IPS-18c (cell line): ENCODE data around the gene CLDN6.
"Not testable (repeated sequence)": the region's sequence is repeated elsewhere in the genome, so short reads cannot be mapped to it uniquely, and the experiment has no call there.

Experiments
- H3K4me3 ChIP-seq: 2 replicates; pipeline ENCODE4 v1.7.0; 2013; ENCODE audit warnings: low read depth, mild to moderate bottlenecking, low read length, moderate library complexity; ENCODE audit not compliant: insufficient read depth
- H3K9me3 ChIP-seq: one replicate; pipeline ENCODE4 v1.6.1; 2013; ENCODE audit warnings: mild to moderate bottlenecking, low read length, moderate library complexity; ENCODE audit not compliant: control insufficient read depth, insufficient read depth

The CLDN6 gene, protein sequence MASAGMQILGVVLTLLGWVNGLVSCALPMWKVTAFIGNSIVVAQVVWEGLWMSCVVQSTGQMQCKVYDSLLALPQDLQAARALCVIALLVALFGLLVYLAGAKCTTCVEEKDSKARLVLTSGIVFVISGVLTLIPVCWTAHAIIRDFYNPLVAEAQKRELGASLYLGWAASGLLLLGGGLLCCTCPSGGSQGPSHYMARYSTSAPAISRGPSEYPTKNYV

DNA sequence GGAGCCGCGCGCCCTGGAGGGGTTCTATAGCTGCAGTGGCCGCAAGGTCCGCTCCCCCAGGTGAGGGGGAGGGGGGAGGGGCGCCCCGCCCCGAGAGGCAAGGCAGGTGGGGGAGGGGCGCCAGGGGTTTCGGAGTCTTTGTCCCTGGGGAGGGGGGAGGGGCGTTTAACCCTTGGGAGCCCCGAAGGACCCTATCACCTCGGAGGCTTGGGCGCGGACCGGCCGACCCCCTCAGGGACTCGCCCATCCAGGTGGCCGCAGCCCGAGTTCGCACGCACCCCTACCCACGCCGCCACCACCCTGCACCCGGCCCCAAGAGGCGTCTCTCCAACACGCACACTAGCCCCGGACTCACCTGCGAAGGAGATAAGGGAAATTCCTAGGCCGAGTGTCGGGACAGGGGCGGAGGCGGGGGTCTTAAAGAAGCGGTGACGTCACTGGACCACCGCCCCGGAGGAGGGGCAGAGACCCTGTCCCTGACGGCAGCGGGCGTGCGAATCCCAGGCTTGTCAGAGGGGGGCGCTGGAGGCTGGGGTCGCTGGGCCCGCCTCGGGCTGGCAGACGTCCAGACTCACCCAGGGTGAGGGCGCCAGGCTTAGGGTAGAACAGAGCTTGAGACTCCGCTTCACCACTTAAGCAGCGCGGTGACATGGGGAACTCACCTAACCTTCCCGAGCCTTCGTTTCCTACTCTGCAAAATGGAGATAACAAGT lies at the start of gene CLDN6:
Gene CLDN6, minus strand, starts transcription at position 390 of the 713 bp plus-strand sequence. CDS start 2,162 bp downstream, outside the sequence.
- Histone ChIP-seq H3K9me3 (no peaks in the 10 kb centered on the region), H3K4me3 (peak within 1 kb of the TSS; percentile 95)

DNA sequence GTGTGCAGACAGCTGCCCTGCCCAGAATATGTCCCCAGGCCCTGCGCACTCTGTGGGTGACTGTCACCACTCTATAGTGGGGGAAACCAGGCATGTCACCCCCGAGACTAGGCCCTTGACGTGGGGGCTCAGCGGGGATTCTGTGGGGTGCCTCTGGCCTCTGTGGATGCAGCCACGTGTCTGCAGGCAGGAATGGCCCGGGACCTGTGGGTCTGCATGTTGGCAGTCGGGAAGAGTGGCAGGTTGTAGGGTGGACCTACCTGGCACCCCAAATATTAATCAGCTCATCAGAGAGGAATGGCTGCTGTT lies 48.4 kb upstream of the CLDN6 start:
- no peaks in the 10 kb centered on the region for H3K9me3 ChIP-seq
- no peak overlapping the region for H3K4me3 ChIP-seq

DNA sequence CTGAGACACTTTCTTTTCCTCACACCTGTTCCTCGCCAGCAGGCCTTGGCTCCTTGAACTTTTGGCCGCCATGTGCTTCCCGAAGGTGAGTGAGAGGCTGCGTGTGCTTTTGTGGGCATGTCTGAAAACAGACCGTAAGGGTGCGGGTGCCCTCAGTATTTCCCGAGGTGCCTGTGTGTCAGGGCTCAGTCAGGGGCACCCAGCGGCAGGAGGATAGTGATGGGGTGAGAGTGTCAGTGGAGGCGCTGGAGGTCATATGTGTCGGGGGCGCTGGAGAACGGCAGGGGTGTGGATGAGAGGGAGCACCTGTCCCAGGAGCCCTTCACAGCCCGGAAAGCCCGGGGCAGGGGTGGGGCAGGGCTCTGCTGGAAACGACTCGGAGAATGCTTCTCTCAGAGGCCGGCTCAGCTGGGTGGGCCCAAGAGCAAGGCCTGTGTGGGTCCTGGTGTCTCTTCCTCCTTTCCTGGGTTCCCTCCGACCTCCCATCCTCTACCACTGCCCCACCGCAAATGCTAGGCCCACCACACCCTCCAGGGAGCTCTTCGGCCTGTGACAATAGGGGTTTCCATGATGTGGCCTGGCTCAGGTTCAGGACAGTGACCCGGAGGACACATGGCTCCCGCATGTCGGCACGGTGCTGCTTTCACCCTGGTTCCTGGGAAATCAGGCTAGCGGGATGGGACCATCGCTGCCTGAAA lies 47.9 kb upstream of the CLDN6 start:
- no peaks in the 10 kb centered on the region for H3K9me3 ChIP-seq
- no peak overlapping the region for H3K4me3 ChIP-seq

DNA sequence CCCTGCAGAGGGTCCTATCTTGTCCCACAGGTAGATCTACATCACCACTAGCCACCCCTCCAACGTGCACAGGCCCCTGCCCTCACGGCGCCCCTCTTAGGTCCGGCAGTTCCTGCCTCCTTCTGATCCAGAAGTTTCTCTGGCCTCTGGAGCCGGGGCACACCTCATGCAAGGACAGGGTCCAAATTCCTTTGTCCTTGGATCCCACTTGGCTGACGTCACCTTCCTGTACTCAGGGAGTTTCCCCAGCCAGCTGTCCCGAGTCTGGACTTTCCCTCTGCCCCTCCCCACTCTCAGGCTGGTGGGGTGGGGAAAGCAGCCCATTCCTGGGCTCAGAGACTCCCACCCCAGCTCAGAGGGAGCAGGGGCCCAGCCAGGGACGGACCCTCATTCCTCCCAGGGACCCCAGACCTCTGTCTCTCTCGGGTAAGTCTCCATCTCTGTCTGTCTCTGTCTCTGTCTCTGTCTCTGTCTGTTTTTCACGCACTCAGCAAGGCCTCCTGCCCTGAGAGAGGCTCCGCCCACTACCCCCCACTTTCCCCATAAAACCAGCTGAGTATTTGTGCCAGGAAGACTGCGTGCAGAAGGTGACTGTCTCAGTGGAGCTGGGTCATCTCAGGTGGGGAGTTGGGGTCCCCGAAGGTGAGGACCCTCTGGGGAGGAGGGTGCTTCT lies 47.2 kb upstream of the CLDN6 start, which contains the start of gene IL32:
Gene IL32, plus strand, starts transcription at position 572 of the 673 bp plus-strand sequence. CDS start 172 bp downstream, outside the sequence.
- no peak within 1 kb of the TSS for H3K4me3 ChIP-seq
- no peaks in the 10 kb centered on the region for H3K9me3 ChIP-seq

DNA sequence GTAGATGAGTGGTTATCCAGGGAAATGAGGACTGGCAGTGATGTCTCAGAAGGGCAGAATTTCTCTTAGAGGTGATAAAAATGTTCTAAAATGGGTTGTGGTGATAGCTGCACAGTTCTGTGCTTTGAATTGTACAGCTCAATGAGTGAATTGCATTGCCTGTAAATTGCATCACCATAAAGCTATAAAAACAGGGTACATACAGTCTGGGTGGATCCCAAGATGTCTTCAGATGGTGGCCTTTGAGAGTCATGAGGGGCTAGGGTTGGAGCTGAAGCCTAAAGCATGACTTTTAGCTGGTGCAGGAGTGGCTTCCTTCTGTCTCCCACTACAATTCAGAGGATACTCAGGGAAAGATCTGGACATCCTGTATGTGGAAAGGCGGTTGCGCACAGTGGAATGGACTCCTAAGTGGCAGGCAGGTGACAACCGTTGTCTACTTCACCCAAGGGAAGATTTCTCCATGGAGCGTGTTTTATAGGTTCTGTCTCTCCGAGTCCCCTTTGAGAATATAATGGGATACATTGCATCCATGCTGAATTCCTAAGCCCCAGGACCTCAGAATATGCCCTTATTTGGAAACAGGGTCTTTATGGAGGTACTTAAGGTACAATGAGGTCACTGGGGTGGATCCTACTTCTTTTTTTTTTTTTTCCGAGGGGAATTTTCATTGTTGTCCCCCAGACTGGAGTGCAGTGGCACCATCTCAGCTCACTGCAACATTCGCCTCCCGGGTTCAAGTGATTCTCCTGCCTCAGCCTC lies 45.8 kb upstream of the CLDN6 start:
- H3K9me3 ChIP-seq, result no peaks in the 10 kb centered on the region

DNA sequence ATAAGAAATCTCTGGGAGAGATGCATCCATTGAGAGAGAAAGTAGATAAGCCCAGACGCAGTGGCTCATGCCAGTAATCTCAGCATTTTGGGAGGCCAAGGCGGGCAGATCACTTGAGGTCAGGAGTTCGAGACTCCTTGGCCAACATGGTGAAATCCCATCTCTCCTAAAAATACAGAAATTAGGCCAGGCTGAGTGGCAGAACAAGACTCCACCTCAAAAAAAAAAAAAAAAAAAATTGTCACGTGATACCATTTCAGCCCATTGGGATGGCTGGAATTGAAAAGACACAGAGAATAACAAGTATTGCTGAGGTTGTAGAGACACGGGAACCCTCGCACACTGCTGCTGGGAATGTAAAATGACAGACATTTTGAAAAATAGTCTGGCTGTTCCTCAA lies 44.6 kb upstream of the CLDN6 start:
- Histone ChIP-seq H3K9me3 (no peaks in the 10 kb centered on the region), H3K4me3 (no peak overlapping the region)

More for the DNA sequence above, 45.8 kb upstream of the CLDN6 start:
- no peak overlapping the region for H3K4me3 ChIP-seq

DNA sequence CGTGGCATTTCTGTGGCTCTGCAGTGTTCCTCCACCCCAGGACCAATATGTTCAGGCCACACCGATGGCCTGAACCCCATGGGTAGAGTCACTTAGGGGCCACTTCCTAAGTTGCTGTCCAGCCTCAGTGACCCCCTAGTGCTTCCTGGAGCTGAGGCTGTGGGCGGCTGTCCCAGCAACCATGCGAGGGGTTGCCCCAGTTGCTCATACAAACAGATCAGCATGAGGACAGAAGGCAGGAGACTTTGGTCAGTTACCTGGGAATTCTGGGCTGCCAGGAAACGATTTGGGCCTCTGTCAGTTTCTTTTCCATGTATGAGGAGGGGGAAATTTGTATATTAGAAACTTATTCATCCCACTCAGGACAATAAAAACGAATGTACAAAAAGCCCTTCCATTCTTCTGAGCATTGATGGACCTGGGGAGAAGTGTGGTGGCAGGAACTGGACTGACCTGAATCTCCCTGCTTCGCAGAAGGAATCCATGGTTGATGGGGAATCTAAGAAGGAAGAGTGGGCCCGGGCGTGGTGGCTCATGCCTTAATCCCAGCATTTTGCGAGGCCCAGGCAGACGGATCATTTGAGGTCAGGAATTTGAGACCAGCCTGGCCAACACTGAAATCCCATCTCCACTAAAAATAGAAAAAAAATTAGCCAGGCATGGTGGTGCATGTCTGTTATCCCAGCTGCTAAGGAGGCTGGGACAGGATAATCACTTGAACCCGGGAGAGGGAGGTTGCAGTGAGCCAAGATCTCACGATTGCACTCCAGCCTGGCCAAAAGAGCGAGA lies 42.5 kb upstream of the CLDN6 start:
- no peak overlapping the region for H3K4me3 ChIP-seq

DNA sequence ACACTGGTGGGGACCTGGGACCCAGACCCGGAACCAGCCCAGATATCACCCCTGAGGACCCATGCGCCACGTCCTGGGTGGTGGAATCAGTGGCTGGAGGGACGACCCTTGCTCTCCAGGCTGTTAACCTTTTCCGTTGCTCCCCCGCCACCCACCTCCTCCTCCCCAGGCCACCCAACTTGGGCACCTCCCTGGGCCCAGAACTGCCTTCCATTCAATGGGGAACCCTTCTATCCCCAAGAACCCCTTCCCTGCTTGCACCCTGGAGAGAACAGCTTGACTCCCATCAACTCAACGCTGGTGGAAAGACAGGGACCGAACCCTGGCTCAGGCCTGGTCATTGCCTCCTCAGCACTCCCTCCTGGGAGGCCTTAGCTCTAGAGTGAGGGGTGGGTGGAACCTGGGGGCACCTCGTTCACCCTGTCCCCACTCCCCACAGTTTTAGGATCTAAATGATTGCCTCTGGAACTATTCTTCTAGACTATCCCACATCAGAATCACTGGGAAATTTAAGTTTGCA lies 41.8 kb upstream of the CLDN6 start:
- Histone ChIP-seq H3K9me3 (no peaks in the 10 kb centered on the region), H3K4me3 (peak overlapping the region; percentile 79; the same call in 1 of the 2 replicates)

More for the DNA sequence above, 42.5 kb upstream of the CLDN6 start:
- H3K9me3 ChIP-seq, result no peaks in the 10 kb centered on the region

DNA sequence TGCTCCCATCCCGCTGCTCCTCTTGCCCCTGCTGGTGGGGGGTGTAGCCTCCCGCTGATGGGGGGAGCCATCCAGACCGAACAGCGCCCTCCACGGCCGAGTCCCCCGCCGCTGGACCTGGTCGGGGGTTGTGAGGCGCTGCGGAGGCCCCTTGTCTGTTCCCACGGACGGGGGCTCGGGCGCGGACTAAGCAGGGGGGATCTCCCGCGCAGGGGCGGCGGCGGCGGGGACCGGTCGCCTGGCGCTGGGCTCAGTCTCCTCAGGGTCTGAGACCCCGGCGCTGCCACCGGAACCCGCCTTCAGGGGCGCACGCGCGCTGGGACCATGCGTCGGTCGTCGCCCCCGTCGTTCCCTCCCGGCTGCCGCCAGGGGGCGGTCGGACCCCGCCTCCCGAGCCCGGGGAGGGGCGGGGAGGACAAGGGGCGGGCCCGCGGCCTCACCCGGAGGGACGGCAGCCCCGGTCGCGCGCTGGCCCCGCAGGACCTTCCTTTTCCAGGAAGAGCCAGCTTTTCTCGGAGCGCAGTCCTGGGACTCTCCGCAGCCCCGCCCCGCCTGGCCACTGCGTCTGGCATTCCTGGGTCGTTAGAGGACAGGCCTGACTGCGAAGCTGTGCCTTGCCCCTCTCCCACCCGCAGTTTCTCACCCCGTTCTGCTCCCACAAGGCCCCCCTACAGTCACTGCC lies 41.2 kb upstream of the CLDN6 start:
- no peaks in the 10 kb centered on the region for H3K9me3 ChIP-seq
- peak overlapping the region; percentile 79 for H3K4me3 ChIP-seq

DNA sequence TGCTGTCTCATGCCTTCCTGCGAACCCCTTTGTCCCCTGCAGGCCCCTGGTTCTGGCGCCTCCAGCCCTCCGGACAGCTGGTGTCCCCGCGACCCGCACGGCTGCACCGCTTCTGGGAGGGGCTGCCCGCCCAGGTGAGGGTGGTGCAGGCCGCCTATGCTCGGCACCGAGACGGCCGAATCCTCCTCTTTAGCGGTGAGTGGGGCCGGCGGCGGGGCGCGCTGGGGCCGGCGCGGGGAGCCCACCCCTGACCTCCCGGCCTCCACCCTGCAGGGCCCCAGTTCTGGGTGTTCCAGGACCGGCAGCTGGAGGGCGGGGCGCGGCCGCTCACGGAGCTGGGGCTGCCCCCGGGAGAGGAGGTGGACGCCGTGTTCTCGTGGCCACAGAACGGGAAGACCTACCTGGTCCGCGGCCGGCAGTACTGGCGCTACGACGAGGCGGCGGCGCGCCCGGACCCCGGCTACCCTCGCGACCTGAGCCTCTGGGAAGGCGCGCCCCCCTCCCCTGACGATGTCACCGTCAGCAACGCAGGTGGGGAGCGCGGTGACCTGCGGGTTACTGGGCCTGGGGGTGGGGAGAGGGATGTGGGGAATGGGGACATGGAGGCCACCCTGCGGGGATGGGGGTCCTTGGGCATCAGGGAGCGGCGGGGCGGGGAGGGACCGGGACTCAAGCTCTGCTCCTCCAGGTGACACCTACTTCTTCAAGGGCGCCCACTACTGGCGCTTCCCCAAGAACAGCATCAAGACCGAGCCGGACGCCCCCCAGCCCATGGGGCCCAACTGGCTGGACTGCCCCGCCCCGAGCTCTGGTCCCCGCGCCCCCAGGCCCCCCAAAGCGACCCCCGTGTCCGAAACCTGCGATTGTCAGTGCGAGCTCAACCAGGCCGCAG lies 40.4 kb upstream of the CLDN6 start:
- H3K9me3 ChIP-seq, result no peaks in the 10 kb centered on the region
- H3K4me3 ChIP-seq, result peak overlapping the region; percentile 79

DNA sequence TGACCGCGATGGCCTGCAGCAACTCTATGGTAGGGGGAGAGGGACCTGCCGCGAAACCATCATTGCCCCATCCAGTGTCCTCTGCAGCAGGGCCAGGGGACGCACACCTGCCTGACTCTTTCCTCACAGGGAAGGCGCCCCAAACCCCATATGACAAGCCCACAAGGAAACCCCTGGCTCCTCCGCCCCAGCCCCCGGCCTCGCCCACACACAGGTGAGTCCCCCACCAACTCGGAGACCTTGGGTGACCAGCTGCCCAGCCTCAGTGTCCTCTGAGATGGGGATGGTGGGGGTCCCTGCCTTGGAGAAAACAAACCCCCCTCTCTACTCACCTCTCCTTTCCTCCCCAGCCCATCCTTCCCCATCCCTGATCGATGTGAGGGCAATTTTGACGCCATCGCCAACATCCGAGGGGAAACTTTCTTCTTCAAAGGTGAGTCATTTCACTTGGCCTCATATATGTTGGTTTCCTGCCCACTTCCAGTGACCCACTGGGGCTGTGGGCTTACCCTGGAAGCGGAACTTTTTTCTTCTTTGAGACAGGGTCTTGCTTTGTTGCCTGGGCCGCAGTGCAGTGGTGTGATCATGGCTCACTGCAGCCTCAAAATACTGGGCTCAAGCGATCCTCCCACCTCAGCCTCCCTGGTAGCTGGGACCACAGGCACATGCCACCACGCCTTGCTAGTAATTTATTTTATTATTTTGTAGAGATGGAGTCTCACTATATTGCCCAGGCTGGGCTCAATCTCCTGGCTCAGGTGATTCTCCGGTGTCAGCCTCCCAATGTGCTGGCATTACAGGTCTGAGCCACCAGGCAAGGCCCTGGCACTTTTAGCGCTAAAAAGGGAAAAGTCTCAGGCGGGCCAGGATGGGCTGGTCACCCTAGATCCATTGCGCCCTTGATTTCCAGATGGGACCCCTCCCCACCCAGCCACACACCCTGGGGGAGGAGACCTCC lies 39.5 kb upstream of the CLDN6 start:
- Histone ChIP-seq H3K9me3 (no peaks in the 10 kb centered on the region), H3K4me3 (peak overlapping the region; percentile 79)

DNA sequence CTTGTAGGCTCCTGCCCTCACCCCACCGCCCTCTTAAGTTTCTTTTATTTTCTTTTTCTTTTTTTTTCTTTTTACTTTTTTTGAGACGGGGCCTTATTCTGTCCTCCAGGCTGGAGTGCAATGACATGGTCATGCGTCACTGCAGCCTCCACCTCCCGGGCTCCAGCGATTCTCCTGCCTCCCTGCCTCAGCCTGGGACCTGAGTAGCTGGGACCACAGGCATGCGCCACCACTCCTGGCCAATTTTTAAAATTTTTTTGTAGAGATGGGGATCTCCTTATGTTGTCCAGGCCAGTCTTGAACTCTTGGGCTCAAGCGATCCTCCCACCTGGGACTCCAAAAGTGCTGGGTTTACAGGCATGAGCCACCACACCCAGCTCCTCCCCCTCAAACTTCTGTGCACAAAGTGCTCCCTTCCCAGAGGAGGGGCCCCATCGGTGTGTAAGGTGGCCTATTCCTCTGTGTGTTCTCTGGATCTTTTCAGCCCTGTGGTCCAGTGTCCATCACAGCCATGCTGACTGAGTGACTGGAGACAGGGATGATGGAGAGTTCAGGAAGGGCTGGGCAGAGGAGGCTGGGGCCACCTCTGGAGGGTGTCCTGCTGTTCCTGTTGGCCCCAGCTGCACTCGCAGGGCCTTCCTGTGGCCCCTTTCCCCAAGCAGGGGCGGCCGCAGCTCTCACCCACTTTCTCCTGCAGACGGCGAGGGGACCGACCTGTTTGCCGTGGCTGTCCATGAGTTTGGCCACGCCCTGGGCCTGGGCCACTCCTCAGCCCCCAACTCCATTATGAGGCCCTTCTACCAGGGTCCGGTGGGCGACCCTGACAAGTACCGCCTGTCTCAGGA lies 38.6 kb upstream of the CLDN6 start:
- H3K4me3 ChIP-seq, result no peak overlapping the region
- no peaks in the 10 kb centered on the region for H3K9me3 ChIP-seq

DNA sequence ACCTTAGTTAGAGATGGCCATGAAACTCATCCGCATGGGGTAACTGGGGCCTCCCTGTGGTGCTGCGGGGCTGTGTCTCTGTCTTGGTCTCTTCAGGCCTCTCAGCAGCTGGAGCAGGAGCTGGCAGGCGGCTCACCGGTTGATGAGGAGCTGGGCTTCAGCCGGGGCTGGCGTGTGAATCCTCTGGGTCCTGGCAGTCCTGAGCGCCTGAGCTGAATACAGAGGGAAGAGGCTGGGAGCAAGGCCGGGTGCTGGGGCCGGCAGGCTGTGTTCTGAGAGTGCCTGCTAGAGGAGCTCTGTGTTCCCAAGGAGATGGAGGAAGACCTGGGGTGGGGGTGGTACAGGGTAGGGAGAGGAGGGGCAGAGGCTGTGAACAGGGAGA lies 37.7 kb upstream of the CLDN6 start:
- not testable (repeated sequence) for H3K4me3 ChIP-seq, H3K9me3 ChIP-seq
